ENCODE results near the gene SMIM5.
"Not testable (repeated sequence)": the region's sequence is repeated elsewhere in the genome, so short reads cannot be mapped to it uniquely, and the experiment has no call there.

SMIM5 gene

GRCh38 chr17:75638039-75638438 lies 4.8 kb downstream of the SMIM5 start:
- H3K36me3 ChIP-seq (ENCODE audit: insufficient read depth, low read depth, low read length); H3K9ac ChIP-seq (ENCODE audit: low read depth, low read length); H3K27me3 ChIP-seq (ENCODE audit: insufficient read depth, low read length); H3K9me3 ChIP-seq (ENCODE audit: insufficient read depth, low read depth, low read length); H3K4me3 ChIP-seq (ENCODE audit: low read length); H3K27ac ChIP-seq (ENCODE audit: low read length): not testable (repeated sequence)
- peaks cover 12% of the 10 kb centered on the region for H3K4me1 ChIP-seq (ENCODE audit: insufficient read depth, low read length)

GRCh38 chr17:75638893-75639292 lies 5.7 kb downstream of the SMIM5 start:
- H3K4me1 ChIP-seq (ENCODE audit: insufficient read depth, low read length): peaks cover 14% of the 10 kb centered on the region
- H3K9me3 ChIP-seq (ENCODE audit: insufficient read depth, low read depth, low read length): no peaks in the 10 kb centered on the region
- no peak overlapping the region for H3K4me3 ChIP-seq (ENCODE audit: low read length)
- H3K27ac ChIP-seq (ENCODE audit: low read length): no peak overlapping the region
- H3K36me3 ChIP-seq (ENCODE audit: insufficient read depth, low read depth, low read length): no peaks in the 10 kb centered on the region
- H3K27me3 ChIP-seq (ENCODE audit: insufficient read depth, low read length): no peaks in the 10 kb centered on the region
- H3K9ac ChIP-seq (ENCODE audit: low read depth, low read length): no peak overlapping the region

- Histone ChIP-seq H3K4me1 (ENCODE audit: insufficient read depth, low read length) (peaks cover 14% of the 10 kb centered on the region), H3K27me3 (ENCODE audit: insufficient read depth, low read length) (no peaks in the 10 kb centered on the region), H3K36me3 (ENCODE audit: insufficient read depth, low read depth, low read length) (no peaks in the 10 kb centered on the region), H3K9me3 (ENCODE audit: insufficient read depth, low read depth, low read length) (no peaks in the 10 kb centered on the region), H3K4me3 (ENCODE audit: low read length) (no peak overlapping the region), H3K27ac (ENCODE audit: low read length) (no peak overlapping the region), H3K9ac (ENCODE audit: low read depth, low read length) (no peak overlapping the region)
Observed at GRCh38 chr17:75639327-75639726, 6.1 kb downstream of the SMIM5 start.

- no peak overlapping the region for H3K4me3 ChIP-seq (ENCODE audit: low read length)
- H3K4me1 ChIP-seq (ENCODE audit: insufficient read depth, low read length): peaks cover 14% of the 10 kb centered on the region
Observed at GRCh38 chr17:75639771-75640555, 6.7 kb downstream of the SMIM5 start.

GRCh38 chr17:75640556-75641119 lies 7.4 kb downstream of the SMIM5 start:
- H3K36me3 ChIP-seq (ENCODE audit: insufficient read depth, low read depth, low read length): no peaks in the 10 kb centered on the region

More at GRCh38 chr17:75639771-75640555, 6.7 kb downstream of the SMIM5 start:
- Histone ChIP-seq H3K9me3 (ENCODE audit: insufficient read depth, low read depth, low read length) (no peaks in the 10 kb centered on the region), H3K27ac (ENCODE audit: low read length) (no peak overlapping the region), H3K36me3 (ENCODE audit: insufficient read depth, low read depth, low read length) (no peaks in the 10 kb centered on the region), H3K9ac (ENCODE audit: low read depth, low read length) (no peak overlapping the region), H3K27me3 (ENCODE audit: insufficient read depth, low read length) (no peaks in the 10 kb centered on the region)

GRCh38 chr17:75641343-75641742 lies 8.1 kb downstream of the SMIM5 start:
- H3K27ac ChIP-seq (ENCODE audit: low read length): no peak overlapping the region
- H3K9ac ChIP-seq (ENCODE audit: low read depth, low read length): no peak overlapping the region
- no peaks in the 10 kb centered on the region for H3K36me3 ChIP-seq (ENCODE audit: insufficient read depth, low read depth, low read length)
- no peaks in the 10 kb centered on the region for H3K9me3 ChIP-seq (ENCODE audit: insufficient read depth, low read depth, low read length)
- H3K4me3 ChIP-seq (ENCODE audit: low read length): no peak overlapping the region
- peaks cover 14% of the 10 kb centered on the region for H3K4me1 ChIP-seq (ENCODE audit: insufficient read depth, low read length)
- no peaks in the 10 kb centered on the region for H3K27me3 ChIP-seq (ENCODE audit: insufficient read depth, low read length)

More at GRCh38 chr17:75640556-75641119, 7.4 kb downstream of the SMIM5 start:
- Histone ChIP-seq H3K27ac (ENCODE audit: low read length) (no peak overlapping the region), H3K4me3 (ENCODE audit: low read length) (no peak overlapping the region), H3K27me3 (ENCODE audit: insufficient read depth, low read length) (no peaks in the 10 kb centered on the region), H3K9me3 (ENCODE audit: insufficient read depth, low read depth, low read length) (no peaks in the 10 kb centered on the region), H3K9ac (ENCODE audit: low read depth, low read length) (no peak overlapping the region), H3K4me1 (ENCODE audit: insufficient read depth, low read length) (peaks cover 14% of the 10 kb centered on the region)

- Histone ChIP-seq H3K9me3 (ENCODE audit: insufficient read depth, low read depth, low read length) (no peaks in the 10 kb centered on the region), H3K27ac (ENCODE audit: low read length) (no peak overlapping the region), H3K4me1 (ENCODE audit: insufficient read depth, low read length) (peaks cover 14% of the 10 kb centered on the region), H3K27me3 (ENCODE audit: insufficient read depth, low read length) (no peaks in the 10 kb centered on the region), H3K4me3 (ENCODE audit: low read length) (no peak overlapping the region; the same call in 1 of the 2 replicates), H3K9ac (ENCODE audit: low read depth, low read length) (no peak overlapping the region; the same call in 1 of the 2 replicates), H3K36me3 (ENCODE audit: insufficient read depth, low read depth, low read length) (no peaks in the 10 kb centered on the region)
Observed at GRCh38 chr17:75642182-75642783, 9.0 kb downstream of the SMIM5 start.

- H3K27me3 ChIP-seq (ENCODE audit: insufficient read depth, low read length): no peaks in the 10 kb centered on the region
- peak overlapping the region; percentile 83 for H3K27ac ChIP-seq (ENCODE audit: low read length)
- no peaks in the 10 kb centered on the region for H3K36me3 ChIP-seq (ENCODE audit: insufficient read depth, low read depth, low read length)
- peaks cover 14% of the 10 kb centered on the region for H3K4me1 ChIP-seq (ENCODE audit: insufficient read depth, low read length)
- H3K9ac ChIP-seq (ENCODE audit: low read depth, low read length): peak overlapping the region; percentile 64; the same call in 1 of the 2 replicates
- H3K9me3 ChIP-seq (ENCODE audit: insufficient read depth, low read depth, low read length): no peaks in the 10 kb centered on the region
- H3K4me3 ChIP-seq (ENCODE audit: low read length): no peak overlapping the region; the same call in 1 of the 2 replicates
Observed at GRCh38 chr17:75642784-75643642, 9.8 kb downstream of the SMIM5 start.

GRCh38 chr17:75643643-75644017 lies 10.4 kb downstream of the SMIM5 start:
- no peaks in the 10 kb centered on the region for H3K27me3 ChIP-seq (ENCODE audit: insufficient read depth, low read length)
- no peaks in the 10 kb centered on the region for H3K9me3 ChIP-seq (ENCODE audit: insufficient read depth, low read depth, low read length)
- no peak overlapping the region for H3K4me3 ChIP-seq (ENCODE audit: low read length)
- peaks cover 14% of the 10 kb centered on the region for H3K4me1 ChIP-seq (ENCODE audit: insufficient read depth, low read length)
- H3K36me3 ChIP-seq (ENCODE audit: insufficient read depth, low read depth, low read length): no peaks in the 10 kb centered on the region
- peak overlapping the region; percentile 83 for H3K27ac ChIP-seq (ENCODE audit: low read length)
- H3K9ac ChIP-seq (ENCODE audit: low read depth, low read length): peak overlapping the region; percentile 64; the same call in 1 of the 2 replicates

- no peak overlapping the region for H3K27ac ChIP-seq (ENCODE audit: low read length)
Observed at GRCh38 chr17:75645501-75645888, 12.3 kb downstream of the SMIM5 start.

GRCh38 chr17:75645889-75646637 lies 12.8 kb downstream of the SMIM5 start:
- H3K4me1 ChIP-seq (ENCODE audit: insufficient read depth, low read length): peaks cover 14% of the 10 kb centered on the region
- no peak overlapping the region for H3K27ac ChIP-seq (ENCODE audit: low read length)
- H3K36me3 ChIP-seq (ENCODE audit: insufficient read depth, low read depth, low read length): peaks cover 16% of the 10 kb centered on the region
- no peaks in the 10 kb centered on the region for H3K27me3 ChIP-seq (ENCODE audit: insufficient read depth, low read length)
- no peak overlapping the region for H3K4me3 ChIP-seq (ENCODE audit: low read length)
- H3K9ac ChIP-seq (ENCODE audit: low read depth, low read length): no peak overlapping the region
- no peaks in the 10 kb centered on the region for H3K9me3 ChIP-seq (ENCODE audit: insufficient read depth, low read depth, low read length)

More at GRCh38 chr17:75645501-75645888, 12.3 kb downstream of the SMIM5 start:
- Histone ChIP-seq H3K27me3 (ENCODE audit: insufficient read depth, low read length) (no peaks in the 10 kb centered on the region), H3K36me3 (ENCODE audit: insufficient read depth, low read depth, low read length) (peaks cover 10% of the 10 kb centered on the region), H3K4me1 (ENCODE audit: insufficient read depth, low read length) (peaks cover 14% of the 10 kb centered on the region), H3K4me3 (ENCODE audit: low read length) (no peak overlapping the region), H3K9ac (ENCODE audit: low read depth, low read length) (no peak overlapping the region), H3K9me3 (ENCODE audit: insufficient read depth, low read depth, low read length) (no peaks in the 10 kb centered on the region)
